Mesenchymal stem cell (in vitro differentiated cells and primary cell): ENCODE data around the gene TTC27.

Experiments used
- DNase-seq: peaks from one replicate; pipeline ENCODE4 v3.0.0-alpha.2; 2013
- H2AFZ ChIP-seq: one replicate; pipeline ENCODE4 v1.6.1; 2013; ENCODE audit warnings: low read depth, mild to moderate bottlenecking, control low read depth, inconsistent platforms, low read length, moderate library complexity
- H2AK5ac ChIP-seq: 2 replicates; pipeline ENCODE4 v1.6.1; 2013; ENCODE audit warnings: low read length, moderate library complexity, mild to moderate bottlenecking, inconsistent platforms; ENCODE audit not compliant: severe bottlenecking
- H2BK120ac ChIP-seq: one replicate; pipeline ENCODE4 v1.6.1; 2013; ENCODE audit warnings: low read depth, mild to moderate bottlenecking, inconsistent platforms, low read length, moderate library complexity
- H2BK12ac ChIP-seq, 2 experiments: one replicate each; pipeline ENCODE4 v1.6.1; 2013; ENCODE audit warnings: inconsistent platforms in 2 of 2, low read length in 2 of 2, mild to moderate bottlenecking in 2 of 2, moderate library complexity in 2 of 2, control low read depth in 1 of 2
- H2BK15ac ChIP-seq: one replicate; pipeline ENCODE4 v1.6.1; 2013; ENCODE audit warnings: mild to moderate bottlenecking, low read depth, inconsistent platforms; ENCODE audit not compliant: poor library complexity, severe bottlenecking
- H2BK5ac ChIP-seq: 2 replicates; pipeline ENCODE4 v1.6.1; 2013; ENCODE audit warnings: low read depth, mild to moderate bottlenecking, low read length, control low read depth, inconsistent platforms; ENCODE audit not compliant: poor library complexity, severe bottlenecking
- H3K14ac ChIP-seq, 2 experiments: one replicate each; pipeline ENCODE4 v1.6.1; 2013; ENCODE audit warnings: inconsistent platforms in 2 of 2, low read length in 2 of 2, control low read depth in 1 of 2, mild to moderate bottlenecking in 1 of 2, moderate library complexity in 1 of 2
- H3K18ac ChIP-seq, 2 experiments: one replicate each; pipeline ENCODE4 v1.6.1; 2013; ENCODE audit warnings: inconsistent platforms in 2 of 2, low read length in 2 of 2, control low read depth in 1 of 2, low read depth in 1 of 2, mild to moderate bottlenecking in 1 of 2
- H3K23ac ChIP-seq, 2 experiments: one replicate each; pipeline ENCODE4 v1.6.1; 2013; ENCODE audit warnings: inconsistent platforms in 2 of 2, low read length in 2 of 2, mild to moderate bottlenecking in 2 of 2, moderate library complexity in 2 of 2, control low read depth in 1 of 2
- H3K27ac ChIP-seq: 2 replicates; pipeline ENCODE4 v1.5.1; 2013; ENCODE audit warnings: mild to moderate bottlenecking, moderate library complexity, low read length, control low read depth, inconsistent platforms; ENCODE audit not compliant: poor library complexity, severe bottlenecking
- H3K27me3 ChIP-seq, 2 experiments: 2 replicates each; pipeline versions ENCODE4 v1.6.1 to v1.7.0; 2013; ENCODE audit warnings: low read length in 2 of 2, mild to moderate bottlenecking in 2 of 2, moderate library complexity in 2 of 2, control low read depth in 1 of 2, inconsistent platforms in 1 of 2; ENCODE audit not compliant: control insufficient read depth in 1 of 2, insufficient read depth in 1 of 2
- H3K36me3 ChIP-seq, 2 experiments: 2 replicates each; pipeline versions ENCODE4 v1.6.1 to v1.7.0; 2013; ENCODE audit warnings: low read length in 2 of 2, control low read depth in 1 of 2, inconsistent platforms in 1 of 2, low read depth in 1 of 2, mild to moderate bottlenecking in 1 of 2; ENCODE audit not compliant: insufficient read depth in 2 of 2, control insufficient read depth in 1 of 2
- H3K4ac ChIP-seq, 2 experiments: one replicate each; pipeline ENCODE4 v1.6.1; 2013; ENCODE audit warnings: inconsistent platforms in 2 of 2, low read length in 2 of 2, mild to moderate bottlenecking in 2 of 2, moderate library complexity in 2 of 2, control low read depth in 1 of 2, low read depth in 1 of 2
- H3K4me1 ChIP-seq: 2 replicates; pipeline ENCODE4 v1.6.1; 2013; ENCODE audit warnings: low read depth, low read length, control low read depth; ENCODE audit not compliant: control insufficient read depth, insufficient read depth
- H3K4me2 ChIP-seq: 2 replicates; pipeline ENCODE4 v1.6.1; 2013; ENCODE audit warnings: low read length, mild to moderate bottlenecking, inconsistent platforms; ENCODE audit not compliant: poor library complexity, severe bottlenecking
- H3K4me3 ChIP-seq, 2 experiments: 2 replicates each; pipeline versions ENCODE4 v1.5.1 to v1.7.0; 2013; ENCODE audit warnings: low read length in 2 of 2, mild to moderate bottlenecking in 2 of 2, control low read depth in 1 of 2, low read depth in 1 of 2; ENCODE audit not compliant: insufficient read depth in 1 of 2
- H3K79me1 ChIP-seq: replicated peaks from 2 replicates; pipeline ENCODE4 v1.6.1; 2013; ENCODE audit warnings: mild to moderate bottlenecking, control low read depth, low read length, inconsistent platforms; ENCODE audit not compliant: poor library complexity, severe bottlenecking
- H3K9ac ChIP-seq: 2 replicates; pipeline ENCODE4 v1.7.0; 2013; ENCODE audit warnings: mild to moderate bottlenecking, low read length, moderate library complexity
- H3K9me3 ChIP-seq: 2 replicates; pipeline ENCODE4 v1.7.0; 2013; ENCODE audit warnings: mild to moderate bottlenecking, low read length; ENCODE audit not compliant: control insufficient read depth
- H4K8ac ChIP-seq: one replicate; pipeline ENCODE4 v1.6.1; 2013; ENCODE audit warnings: inconsistent platforms, mild to moderate bottlenecking, low read length, moderate library complexity
- H4K91ac ChIP-seq: one replicate; pipeline ENCODE4 v1.6.1; 2013; ENCODE audit warnings: mild to moderate bottlenecking, low read length, inconsistent platforms
- WGBS: methylation state at CpG from one replicate; pipeline ENCODE4 v1.1.7; 2013; ENCODE audit warnings: mixed read lengths; 5-methylcytosine and 5-hydroxymethylcytosine counted together

TTC27 gene

GRCh38 chr2:32807662-32808061 lies 179.8 kb downstream of the TTC27 start:
- Histone ChIP-seq H3K14ac (no peak overlapping the region), H3K27me3 (no peaks in the 10 kb centered on the region)

DNA sequence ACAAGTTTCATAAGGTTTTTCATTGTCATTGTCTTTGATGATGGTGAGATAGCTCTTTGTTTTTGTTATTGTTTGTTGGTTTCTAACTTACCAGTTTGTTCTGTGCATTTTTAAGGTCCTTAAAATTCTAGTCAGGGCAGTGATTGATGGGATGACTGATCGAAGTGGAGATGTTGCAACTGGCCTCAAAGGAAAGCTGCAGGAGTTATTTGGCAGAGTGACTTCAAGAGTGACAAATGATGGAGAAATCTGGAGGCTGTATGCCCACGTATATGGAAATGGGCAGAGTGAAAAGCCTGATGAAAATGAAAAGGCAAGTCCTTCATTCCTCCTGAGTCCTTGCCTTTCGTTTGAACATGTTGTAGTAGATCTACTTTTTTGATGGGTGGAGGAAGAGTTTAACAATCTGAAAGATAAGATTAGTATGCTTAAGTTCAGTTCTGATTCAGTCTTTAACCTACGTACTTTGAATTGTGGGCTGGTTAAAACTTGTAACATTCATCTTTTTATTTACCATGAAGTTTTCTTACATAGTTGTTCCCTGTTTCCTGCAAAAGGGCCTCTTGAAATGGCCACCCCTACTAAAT lies 183.2 kb downstream of the TTC27 start:
- Histone ChIP-seq H3K36me3 (peaks cover 0 to 15% of the 10 kb centered on the region in 2 experiments), H2BK5ac (no peak overlapping the region), H2BK15ac (no peak overlapping the region), H3K18ac (no peak overlapping the region), H2AFZ (no peak overlapping the region), H3K4me3 (no peak overlapping the region), H4K8ac (no peak overlapping the region), H3K4ac (no peak overlapping the region), H3K9ac (no peak overlapping the region), H4K91ac (no peak overlapping the region), H3K4me1 (no peaks in the 10 kb centered on the region), H3K79me1 (no peaks in the 10 kb centered on the region), H2BK120ac (no peak overlapping the region), H3K27ac (no peak overlapping the region), H2AK5ac (no peak overlapping the region), H2BK12ac (no peak overlapping the region), H3K23ac (no peak overlapping the region), H3K14ac (no peak overlapping the region), H3K4me2 (no peak overlapping the region), H3K9me3 (no peaks in the 10 kb centered on the region), H3K27me3 (no peaks in the 10 kb centered on the region)
- WGBS: 60% methylated on average over 3 of the region's 4 CpGs
- DNase-seq: peak; percentile 19

More at GRCh38 chr2:32807662-32808061, 179.8 kb downstream of the TTC27 start:
- Histone ChIP-seq H3K36me3 (peaks cover 0 to 5% of the 10 kb centered on the region in 2 experiments), H3K4me1 (no peaks in the 10 kb centered on the region), H3K18ac (no peak overlapping the region), H2BK5ac (no peak overlapping the region), H3K27ac (no peak overlapping the region), H2BK15ac (no peak overlapping the region), H2BK120ac (no peak overlapping the region), H3K4ac (no peak overlapping the region), H4K8ac (no peak overlapping the region), H2AK5ac (no peak overlapping the region), H3K79me1 (no peaks in the 10 kb centered on the region), H3K23ac (no peak overlapping the region), H4K91ac (no peak overlapping the region), H3K9ac (no peak overlapping the region), H3K4me2 (no peak overlapping the region), H3K9me3 (no peaks in the 10 kb centered on the region), H3K4me3 (no peak overlapping the region), H2BK12ac (no peak overlapping the region), H2AFZ (no peak overlapping the region)
- WGBS: over 99% methylated on average over 4 of the region's 5 CpGs
- DNase-seq: no peak

DNA sequence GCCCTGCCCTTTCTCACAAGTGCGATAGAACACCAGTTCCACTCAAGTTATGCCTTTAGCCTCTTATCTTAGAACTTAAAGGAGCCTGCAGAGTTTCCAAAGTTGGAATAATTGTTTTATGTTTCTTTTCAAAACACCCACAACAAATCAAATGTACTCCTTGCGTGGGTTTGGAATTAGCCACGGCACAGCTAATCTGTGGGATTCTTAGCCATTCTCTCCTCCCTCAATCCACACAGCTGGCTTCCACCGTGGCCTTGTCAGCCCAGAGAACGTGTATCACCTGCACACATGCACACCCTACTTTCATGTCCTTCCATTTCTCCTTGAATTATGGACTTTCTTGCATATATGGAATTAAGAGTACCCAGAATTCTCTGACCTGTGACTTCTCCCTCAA lies 183.8 kb downstream of the TTC27 start:
- Histone ChIP-seq H3K27ac (no peak overlapping the region), H2BK5ac (no peak overlapping the region), H3K4me2 (no peak overlapping the region), H3K4me3 (no peak overlapping the region), H3K9ac (no peak overlapping the region), H3K18ac (no peak overlapping the region), H2BK12ac (no peak overlapping the region), H3K27me3 (no peaks in the 10 kb centered on the region), H3K4ac (no peak overlapping the region), H2AFZ (no peak overlapping the region), H4K8ac (no peak overlapping the region), H3K23ac (no peak overlapping the region), H2BK15ac (no peak overlapping the region), H3K14ac (no peak overlapping the region), H3K36me3 (peaks cover 0 to 18% of the 10 kb centered on the region in 2 experiments), H4K91ac (no peak overlapping the region), H3K4me1 (no peaks in the 10 kb centered on the region), H2BK120ac (no peak overlapping the region), H2AK5ac (no peak overlapping the region), H3K9me3 (no peaks in the 10 kb centered on the region), H3K79me1 (no peaks in the 10 kb centered on the region)
- 99% methylated on average over 4 of the region's 5 CpGs for WGBS
- DNase-seq: no peak

DNA sequence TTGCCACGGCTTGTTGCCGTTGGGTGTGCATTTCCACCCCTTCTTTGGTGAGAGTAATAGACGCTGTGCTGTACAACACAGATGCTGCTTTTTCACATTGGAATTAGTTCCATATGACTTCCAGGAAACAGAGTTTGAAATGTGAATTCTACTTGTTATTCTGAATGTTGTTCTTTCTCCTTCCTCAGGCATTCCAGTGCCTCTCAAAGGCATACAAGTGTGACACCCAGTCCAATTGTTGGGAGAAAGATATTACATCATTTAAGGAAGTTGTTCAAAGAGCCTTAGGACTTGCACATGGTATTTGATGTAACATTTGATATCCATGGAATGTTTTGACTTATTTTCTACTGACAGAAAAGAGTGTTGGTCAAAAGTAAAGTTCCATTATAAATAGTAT lies 184.5 kb downstream of the TTC27 start:
- no peaks in the 10 kb centered on the region for H3K79me1 ChIP-seq
- H3K27me3 ChIP-seq: no peaks in the 10 kb centered on the region
- H3K14ac ChIP-seq: no peak overlapping the region
- no peak overlapping the region for H4K91ac ChIP-seq
- peak overlapping the region; percentile 31 for H3K27ac ChIP-seq
- H3K4me1 ChIP-seq: no peaks in the 10 kb centered on the region
- H3K23ac ChIP-seq: no peak overlapping the region
- no peak overlapping the region for H2AFZ ChIP-seq
- H2AK5ac ChIP-seq: no peak overlapping the region
- no peak overlapping the region for H3K9ac ChIP-seq
- H2BK12ac ChIP-seq: no peak overlapping the region
- H3K4me2 ChIP-seq: no peak overlapping the region
- no peak overlapping the region for H2BK15ac ChIP-seq
- 100% methylated on average over 3 of the region's 3 CpGs for WGBS
- H3K4ac ChIP-seq: no peak overlapping the region
- no peak overlapping the region for H4K8ac ChIP-seq
- H3K9me3 ChIP-seq: no peaks in the 10 kb centered on the region
- H3K18ac ChIP-seq: no peak overlapping the region
- H3K4me3 ChIP-seq: no peak overlapping the region
- H2BK5ac ChIP-seq: no peak overlapping the region
- H3K36me3 ChIP-seq: peaks cover 0 to 22% of the 10 kb centered on the region in 2 experiments
- no peak for DNase-seq
- H2BK120ac ChIP-seq: no peak overlapping the region
